D721Med (cell line): ENCODE data around the gene E4F1.
A peak's percentile ranks its signal among the peaks of the same experiment; 100 is the strongest.
"Not testable (repeated sequence)": the region's sequence is repeated elsewhere in the genome, so short reads cannot be mapped to it uniquely, and the experiment has no call there.

ENCODE experiments used
- DNase-seq: peaks from one replicate; pipeline ENCODE4 v3.0.0; 2011; ENCODE audit warnings: low spot score; ENCODE audit not compliant: insufficient read length
- FAIRE-seq: peaks from 2 replicates; lab custom pipeline; 2011; peaks lifted over from hg19 to GRCh38; lab: Jason Lieb, UNC
- CTCF ChIP-seq: IDR thresholded peaks from 2 replicates; pipeline ENCODE4 v1.5.1; 2012; ENCODE audit warnings: mild to moderate bottlenecking, control low read depth; ENCODE audit not compliant: insufficient read depth; ENCODE audit errors: missing control alignments

E4F1 gene

DNA sequence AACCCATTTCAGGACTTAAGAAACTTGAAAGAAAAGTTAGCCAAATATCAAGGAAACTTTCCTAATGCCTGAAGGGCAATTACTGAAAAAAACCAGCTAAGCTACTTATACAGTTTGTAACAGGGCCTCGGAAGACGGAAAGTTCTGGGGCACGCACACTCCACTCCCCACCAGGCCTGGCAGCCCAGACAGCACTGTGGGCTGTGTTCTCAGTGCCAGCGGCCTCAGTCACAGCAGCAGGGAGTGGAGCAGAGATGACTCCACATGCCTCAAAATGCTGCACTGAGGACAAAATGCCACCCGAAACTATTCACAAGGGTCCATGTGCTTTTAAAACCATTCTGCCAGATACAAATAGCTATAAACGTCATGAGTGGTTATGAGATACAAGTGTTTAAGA lies 34.3 kb downstream of the E4F1 start:
- DNase-seq = no peak
- no peak for TF ChIP-seq CTCF
- no peak for FAIRE-seq

DNA sequence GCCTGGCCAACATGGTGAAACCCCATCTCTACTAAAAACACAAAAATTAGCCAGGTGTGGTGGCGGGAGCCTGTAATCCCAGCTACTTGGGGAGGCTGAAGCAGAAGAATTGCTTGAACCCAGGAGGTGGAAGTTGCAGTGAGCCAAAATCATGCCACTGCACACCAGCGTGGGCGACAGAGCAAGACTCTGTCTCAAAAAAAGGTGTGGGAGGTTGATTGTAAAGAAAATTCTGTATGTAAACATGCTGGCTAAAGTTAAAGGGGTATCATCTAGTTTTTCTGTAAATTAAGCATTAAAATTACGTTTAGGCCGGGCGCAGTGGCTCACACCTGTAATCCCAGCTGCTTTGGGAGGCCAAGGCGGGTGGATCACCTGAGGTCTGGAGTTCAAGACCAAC lies 35.1 kb downstream of the E4F1 start:
- DNase-seq, FAIRE-seq: not testable (repeated sequence)

- TF ChIP-seq CTCF = no peak
- no peak for DNase-seq
- no peak for FAIRE-seq
These were observed 36.9 kb downstream of the E4F1 start for GRCh38 chr16:2260250-2260649.

GRCh38 chr16:2263026-2263425 lies 39.6 kb downstream of the E4F1 start:
- FAIRE-seq, DNase-seq: not testable (repeated sequence)

- not testable (repeated sequence) for DNase-seq, FAIRE-seq
These were observed 43.5 kb downstream of the E4F1 start for GRCh38 chr16:2266887-2267286.

DNA sequence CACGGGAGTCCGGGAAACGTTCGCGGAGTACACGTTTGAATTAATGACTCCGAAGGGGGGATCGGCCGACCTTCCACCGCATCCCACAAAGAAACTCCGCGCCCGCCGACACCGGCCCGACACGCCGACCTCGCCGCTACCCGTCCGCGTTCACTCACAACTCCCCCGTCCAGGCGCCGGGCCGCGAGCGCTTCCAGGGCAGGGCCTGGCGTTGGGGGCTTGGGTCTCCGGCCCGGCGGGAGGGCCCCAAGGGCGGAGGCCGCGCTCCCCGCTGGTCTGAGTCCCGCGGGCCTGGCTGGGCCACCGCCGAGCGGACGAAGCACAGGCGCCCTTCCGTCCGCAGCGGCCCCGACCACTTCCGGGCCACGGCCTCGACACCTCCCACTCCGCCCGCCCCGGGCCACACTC lies 44.1 kb downstream of the E4F1 start:
- peak; percentile 53 for DNase-seq
- not testable (repeated sequence) for FAIRE-seq

GRCh38 chr16:2267913-2268666 lies 44.7 kb downstream of the E4F1 start, which contains the start of gene RNPS1:
RNPS1 (minus strand) TSS chr16:2268126; CDS start chr16:2264643, 3,483 bp downstream.
- DNase-seq (peak; percentile 98), FAIRE-seq (no peak)
- no peak for TF ChIP-seq CTCF

DNA sequence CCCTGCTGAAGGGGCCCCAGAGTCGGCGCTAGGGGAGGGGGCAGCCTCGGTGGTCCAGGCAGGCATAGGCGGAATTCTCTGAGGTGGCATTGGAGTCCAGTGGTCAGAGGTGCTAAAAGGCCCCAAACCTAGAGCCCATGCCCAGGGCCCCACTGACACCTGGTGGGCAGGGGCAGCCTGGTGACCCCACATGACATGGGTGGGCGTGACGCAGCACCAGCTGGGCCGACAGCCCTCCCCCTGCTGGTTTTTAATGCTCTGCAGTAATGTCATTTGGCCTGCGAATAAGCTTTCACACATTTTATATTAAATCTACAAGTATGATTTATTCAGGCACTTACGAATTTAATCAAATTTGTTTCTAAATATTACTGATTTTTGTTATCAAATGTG lies 46.7 kb downstream of the E4F1 start:
- FAIRE-seq (no peak), DNase-seq (no peak)
- no peak for TF ChIP-seq CTCF

DNA sequence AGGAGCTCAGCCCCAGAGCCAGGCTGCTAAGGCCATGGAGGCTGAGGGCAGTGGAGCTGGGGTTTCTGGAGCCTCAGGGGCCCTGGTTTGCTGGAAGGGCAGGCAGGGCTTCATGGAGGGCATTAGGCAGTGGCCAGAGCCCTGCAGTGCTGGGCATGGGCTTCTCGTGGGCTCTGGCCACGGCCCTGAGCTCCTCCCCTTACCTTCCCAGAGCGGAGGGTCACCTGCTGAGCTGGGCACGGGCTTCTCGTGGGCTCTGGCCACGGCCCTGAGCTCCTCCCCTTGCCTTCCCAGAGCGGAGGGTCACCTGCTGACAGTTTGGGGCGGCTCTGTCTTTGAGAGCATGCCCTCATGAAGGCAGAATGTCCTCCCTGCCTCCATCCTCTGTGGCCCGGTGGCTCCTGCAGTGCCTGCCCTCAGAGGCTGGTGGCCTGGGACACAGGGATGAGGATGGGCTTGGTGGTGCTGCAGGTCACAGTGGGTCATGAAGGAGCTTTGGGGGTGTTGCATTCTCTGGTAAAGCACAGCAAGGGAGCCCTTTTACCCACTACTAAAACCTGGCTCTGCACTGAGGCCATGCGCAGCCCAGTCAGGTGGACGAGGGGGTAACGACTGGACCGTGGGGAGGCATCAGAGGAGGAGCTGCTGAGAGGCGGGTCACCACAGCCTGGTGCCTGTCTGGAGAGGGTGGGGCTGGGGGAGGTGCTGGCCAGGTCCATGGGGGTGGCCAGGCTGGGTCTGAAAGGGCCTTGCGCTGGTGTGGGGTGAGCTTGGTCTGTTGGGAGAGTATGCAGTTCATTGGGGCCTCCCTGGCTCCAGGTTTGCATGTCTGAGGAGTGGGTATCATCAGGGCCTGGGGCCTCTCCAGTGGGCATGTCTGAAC lies 47.4 kb downstream of the E4F1 start:
- TF ChIP-seq CTCF = no peak
- DNase-seq = no peak
- no peak for FAIRE-seq
